C1 segment of cervical spinal cord (tissue), 14 donors: ENCODE results near the gene RAP1B.

ENCODE experiments used
- DNase-seq, 14 donors: peaks; one replicate each; lab custom pipeline; 2025; lab: John Stamatoyannopoulos, UW

RAP1B gene

GRCh38 chr12:68610370-68611093 lies at the start of gene RAP1B:
Gene RAP1B, plus strand, starts transcription at chr12:68610899. Its CDS starts 37,826 bp downstream, at chr12:68648725.
- peak; percentile 50 to 93 (median 84) for DNase-seq

GRCh38 chr12:68561830-68562229 lies 48.9 kb upstream of the RAP1B start:
- DNase-seq: no peak

GRCh38 chr12:68564166-68564565 lies 46.5 kb upstream of the RAP1B start:
- DNase-seq: no peak

GRCh38 chr12:68565391-68565903 lies 45.3 kb upstream of the RAP1B start:
- DNase-seq: no peak

- DNase-seq: no peak
These were observed 41.7 kb upstream of the RAP1B start for GRCh38 chr12:68568922-68569569.

- DNase-seq: no peak
These were observed 38.0 kb upstream of the RAP1B start for GRCh38 chr12:68572661-68573060.

GRCh38 chr12:68573406-68573805 lies 37.3 kb upstream of the RAP1B start:
- no peak for DNase-seq

GRCh38 chr12:68577949-68578348 lies 32.8 kb upstream of the RAP1B start:
- DNase-seq: no peak

- DNase-seq: no peak
These were observed 31.9 kb upstream of the RAP1B start for GRCh38 chr12:68578765-68579164.

- DNase-seq: no peak
These were observed 31.4 kb upstream of the RAP1B start for GRCh38 chr12:68579254-68579653.

GRCh38 chr12:68580911-68581310 lies 29.8 kb upstream of the RAP1B start:
- no peak for DNase-seq

GRCh38 chr12:68581926-68582325 lies 28.8 kb upstream of the RAP1B start:
- no peak for DNase-seq

- no peak for DNase-seq
These were observed 24.7 kb upstream of the RAP1B start for GRCh38 chr12:68585966-68586365.

GRCh38 chr12:68587448-68587873 lies 23.2 kb upstream of the RAP1B start:
- no peak for DNase-seq

- DNase-seq: no peak
These were observed 21.5 kb upstream of the RAP1B start for GRCh38 chr12:68589194-68589593.

GRCh38 chr12:68591734-68592418 lies 18.8 kb upstream of the RAP1B start:
- DNase-seq: no peak

- DNase-seq: no peak
These were observed 15.5 kb upstream of the RAP1B start for GRCh38 chr12:68595241-68595640.

GRCh38 chr12:68601767-68602166 lies 8.9 kb upstream of the RAP1B start:
- DNase-seq: no peak

- DNase-seq: no peak
These were observed 8.0 kb upstream of the RAP1B start for GRCh38 chr12:68602720-68603119.

- DNase-seq: no peak
These were observed 2.5 kb upstream of the RAP1B start for GRCh38 chr12:68608191-68608590.

- DNase-seq: peak in 1 of 14 donors; percentile 45
These were observed 715 bp upstream of the RAP1B start for GRCh38 chr12:68609998-68610369.

GRCh38 chr12:68611094-68611805 lies 551 bp downstream of the RAP1B start:
- DNase-seq: peak in 12 of 14 donors; percentile 18 to 77 (median 53)
